GM12875 (cell line): ENCODE results near the gene ST8SIA3.

Source experiments
- H3K4me3 ChIP-seq: one replicate; pipeline ENCODE4 v1.5.1; 2011; ENCODE audit warnings: low read depth, low read length, control low read depth
- CTCF ChIP-seq: IDR thresholded peaks from 2 replicates; pipeline ENCODE4 v1.5.1; 2011; ENCODE audit warnings: low read depth, mild to moderate bottlenecking, control low read depth, inconsistent platforms, low read length, moderate library complexity, borderline replicate concordance; ENCODE audit not compliant: insufficient read depth

ST8SIA3 gene

GRCh38 chr18:57343833-57344232 lies 8.5 kb upstream of the ST8SIA3 start:
- TF ChIP-seq CTCF = no peak
- H3K4me3 ChIP-seq = no peak overlapping the region

- TF ChIP-seq CTCF = no peak
- no peak overlapping the region for H3K4me3 ChIP-seq
Measured at GRCh38 chr18:57346876-57347275, 5.5 kb upstream of the ST8SIA3 start.

- H3K4me3 ChIP-seq = no peak overlapping the region
Measured at GRCh38 chr18:57347784-57348183, 4.6 kb upstream of the ST8SIA3 start.

GRCh38 chr18:57352761-57353136 lies 392 bp downstream of the ST8SIA3 start:
- TF ChIP-seq CTCF = no peak
- H3K4me3 ChIP-seq = no peak overlapping the region

More at GRCh38 chr18:57347784-57348183, 4.6 kb upstream of the ST8SIA3 start:
- TF ChIP-seq CTCF = no peak

GRCh38 chr18:57353137-57353939 lies 981 bp downstream of the ST8SIA3 start:
- no peak for TF ChIP-seq CTCF
- no peak overlapping the region for H3K4me3 ChIP-seq

- no peak for TF ChIP-seq CTCF
- no peak overlapping the region for H3K4me3 ChIP-seq
Measured at GRCh38 chr18:57353940-57354461, 1.6 kb downstream of the ST8SIA3 start.

- no peak for TF ChIP-seq CTCF
- H3K4me3 ChIP-seq = no peak overlapping the region
Measured at GRCh38 chr18:57359433-57359832, 7.1 kb downstream of the ST8SIA3 start.
